ENCODE measurements around the gene ABI3.
"Not testable (repeated sequence)": the region's sequence is repeated elsewhere in the genome, so short reads cannot be mapped to it uniquely, and the experiment has no call there.

ABI3 gene

GRCh38 chr17:49258394-49258793, 47.9 kb downstream of the ABI3 start:
- DNase-seq: no peak

GRCh38 chr17:49259663-49260010, 49.1 kb downstream of the ABI3 start:
- DNase-seq: no peak

GRCh38 chr17:49260011-49260816, 49.7 kb downstream of the ABI3 start:
- no peak for DNase-seq

GRCh38 chr17:49260817-49261291, 50.3 kb downstream of the ABI3 start:
- DNase-seq: no peak

- DNase-seq: not testable (repeated sequence)
These were observed 51.0 kb downstream of the ABI3 start for GRCh38 chr17:49261540-49261939.

- no peak for DNase-seq
These were observed 55.7 kb downstream of the ABI3 start for GRCh38 chr17:49266233-49266632.

GRCh38 chr17:49267912-49268311, 57.4 kb downstream of the ABI3 start:
- DNase-seq: no peak

GRCh38 chr17:49269356-49269755, 58.8 kb downstream of the ABI3 start:
- no peak for DNase-seq
